ENCODE data around the gene GFRA3. TPM values are rescaled to one million over a fixed set of nuclear protein-coding genes. Genes with fewer than 3 reads are reported as not detected.
A peak's percentile ranks its signal among the peaks of the same experiment; 100 is the strongest.

Gene GFRA3
- total and polyA plus RNA-seq, 4 donors = 0.55 to 3.2 TPM; not detected in 2

DNA sequence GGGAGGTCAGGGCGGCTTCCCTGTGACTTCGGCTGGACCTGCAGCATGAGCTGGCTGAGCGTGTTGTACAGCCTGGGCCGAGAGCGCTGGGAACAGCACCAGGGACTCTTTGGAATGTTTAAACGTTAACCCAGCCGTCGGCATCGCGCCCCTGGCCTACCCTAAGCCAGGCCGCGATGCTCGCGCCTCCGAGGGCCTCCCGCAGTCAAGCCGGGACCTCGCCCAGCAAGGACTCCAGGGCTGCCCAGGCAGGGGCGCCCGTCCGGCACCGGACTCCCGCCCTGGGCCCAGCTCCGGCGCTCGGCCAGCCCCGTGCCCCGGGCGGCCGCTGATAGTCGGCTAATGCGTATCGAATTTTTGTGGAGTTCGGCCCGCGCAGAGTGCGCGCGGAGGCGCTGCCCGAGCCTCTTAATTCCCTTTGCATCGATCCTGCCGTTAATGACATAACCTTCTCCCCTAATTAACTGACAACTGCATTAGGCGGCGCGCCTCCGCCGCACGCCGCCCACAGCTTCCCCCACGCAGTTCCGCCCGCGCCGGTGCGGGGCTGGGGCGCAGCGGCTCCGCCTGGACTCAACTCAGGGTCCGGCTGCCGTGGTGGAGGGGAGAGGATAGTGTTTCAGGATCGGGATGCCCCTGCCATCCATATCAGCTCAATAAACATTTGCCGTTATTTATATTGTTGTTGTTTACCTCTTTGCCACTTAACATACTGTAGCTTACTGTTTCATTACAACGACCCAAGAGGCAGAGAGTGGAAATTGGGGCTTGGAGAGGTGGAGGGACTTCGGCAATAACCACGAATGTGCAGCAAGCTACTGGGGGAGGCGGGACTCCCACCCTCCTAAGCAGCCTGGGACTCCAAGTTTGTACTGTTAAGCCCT, 32.5 kb downstream of the GFRA3 start:
- no peak overlapping the region for H3K27ac ChIP-seq (ENCODE audit: low read depth in 1 of 2, low read length in 2 of 2)
- WGBS, 2 donors = 3% methylated on average over 67 of the region's 67 CpGs
- ATAC-seq (ENCODE audit: low FRiP score) (peak; percentile 76), DNase-seq (peak; percentile 51 to 78)
- peak overlapping the region; percentile 3 to 12 for H3K4me3 ChIP-seq (ENCODE audit: low read length in 2 of 2)
- H3K9me3 ChIP-seq (ENCODE audit: control insufficient read depth, low read length) = no peaks in the 10 kb centered on the region
- H3K27me3 ChIP-seq (ENCODE audit: control insufficient read depth in 1 of 2, insufficient read depth in 2 of 2, low read length in 1 of 2) = no peaks in the 10 kb centered on the region
- no peaks in the 10 kb centered on the region for H3K36me3 ChIP-seq (ENCODE audit: control insufficient read depth in 1 of 2, insufficient read depth in 2 of 2, low read length in 1 of 2)
- intact Hi-C loops (cut with DNase I) = no loop called here
- no peaks in the 10 kb centered on the region for H3K4me1 ChIP-seq (ENCODE audit: control insufficient read depth in 1 of 2, insufficient read depth in 2 of 2, low read length in 2 of 2)

GRCh38 chr5:138240650-138241385, 33.6 kb downstream of the GFRA3 start:
- WGBS, 2 donors = 77 to 83% methylated on average over 3 of the region's 3 CpGs
- Histone ChIP-seq H3K27me3 (ENCODE audit: control insufficient read depth in 1 of 2, insufficient read depth in 2 of 2, low read length in 1 of 2) (no peaks in the 10 kb centered on the region), H3K9me3 (ENCODE audit: control insufficient read depth, low read length) (no peaks in the 10 kb centered on the region), H3K4me1 (ENCODE audit: control insufficient read depth in 1 of 2, insufficient read depth in 2 of 2, low read length in 2 of 2) (no peaks in the 10 kb centered on the region), H3K4me3 (ENCODE audit: low read length in 2 of 2) (no peak overlapping the region), H3K36me3 (ENCODE audit: control insufficient read depth in 1 of 2, insufficient read depth in 2 of 2, low read length in 1 of 2) (no peaks in the 10 kb centered on the region), H3K27ac (ENCODE audit: low read depth in 1 of 2, low read length in 2 of 2) (no peak overlapping the region)
- intact Hi-C loops (cut with DNase I) = no loop called here
- DNase-seq = peak in 1 of 2 donors; percentile 15
- ATAC-seq (ENCODE audit: low FRiP score) = no peak

DNA sequence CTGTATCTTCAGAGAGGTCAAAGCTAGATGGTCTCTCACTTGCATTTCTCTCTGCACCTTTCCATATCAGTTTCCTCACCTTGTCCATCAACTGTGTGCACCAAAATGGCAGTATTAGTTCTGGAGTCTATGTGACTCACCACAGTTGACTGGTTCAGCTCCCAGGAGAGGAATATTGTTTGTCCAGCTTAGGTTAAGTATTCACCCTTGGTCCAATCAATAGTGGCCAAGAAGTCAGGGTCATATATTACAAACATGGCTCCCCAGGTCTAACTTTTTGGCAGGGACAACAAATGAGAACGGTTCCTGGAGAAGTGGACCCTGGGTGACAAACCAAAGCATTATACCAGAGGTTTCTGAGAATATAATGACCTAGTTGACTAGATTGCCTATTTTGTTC, 36.4 kb downstream of the GFRA3 start:
- Histone ChIP-seq H3K4me3 (ENCODE audit: low read length in 2 of 2) (no peak overlapping the region), H3K9me3 (ENCODE audit: control insufficient read depth, low read length) (no peaks in the 10 kb centered on the region), H3K36me3 (ENCODE audit: control insufficient read depth in 1 of 2, insufficient read depth in 2 of 2, low read length in 1 of 2) (no peaks in the 10 kb centered on the region), H3K27ac (ENCODE audit: low read depth in 1 of 2, low read length in 2 of 2) (no peak overlapping the region), H3K27me3 (ENCODE audit: control insufficient read depth in 1 of 2, insufficient read depth in 2 of 2, low read length in 1 of 2) (peaks cover 0 to 2% of the 10 kb centered on the region in 2 donors), H3K4me1 (ENCODE audit: control insufficient read depth in 1 of 2, insufficient read depth in 2 of 2, low read length in 2 of 2) (no peaks in the 10 kb centered on the region)
- WGBS, 2 donors = 71 to 77% methylated on average over 1 of the region's 1 CpG
- intact Hi-C loops (cut with DNase I) = no loop called here
- no peak for ATAC-seq (ENCODE audit: low FRiP score)
- no peak for DNase-seq

- Histone ChIP-seq H3K27ac (ENCODE audit: low read depth in 1 of 2, low read length in 2 of 2) (no peak overlapping the region), H3K27me3 (ENCODE audit: control insufficient read depth in 1 of 2, insufficient read depth in 2 of 2, low read length in 1 of 2) (peaks cover 0 to 2% of the 10 kb centered on the region in 2 donors), H3K4me3 (ENCODE audit: low read length in 2 of 2) (no peak overlapping the region), H3K4me1 (ENCODE audit: control insufficient read depth in 1 of 2, insufficient read depth in 2 of 2, low read length in 2 of 2) (no peaks in the 10 kb centered on the region), H3K36me3 (ENCODE audit: control insufficient read depth in 1 of 2, insufficient read depth in 2 of 2, low read length in 1 of 2) (no peaks in the 10 kb centered on the region), H3K9me3 (ENCODE audit: control insufficient read depth, low read length) (no peaks in the 10 kb centered on the region)
- intact Hi-C loops (cut with DNase I) = no loop called here
- DNase-seq = no peak
- WGBS, 2 donors = 77 to 85% methylated on average over 2 of the region's 2 CpGs
- ATAC-seq (ENCODE audit: low FRiP score) = no peak
These were observed 39.8 kb downstream of the GFRA3 start for GRCh38 chr5:138234651-138235050.

DNA sequence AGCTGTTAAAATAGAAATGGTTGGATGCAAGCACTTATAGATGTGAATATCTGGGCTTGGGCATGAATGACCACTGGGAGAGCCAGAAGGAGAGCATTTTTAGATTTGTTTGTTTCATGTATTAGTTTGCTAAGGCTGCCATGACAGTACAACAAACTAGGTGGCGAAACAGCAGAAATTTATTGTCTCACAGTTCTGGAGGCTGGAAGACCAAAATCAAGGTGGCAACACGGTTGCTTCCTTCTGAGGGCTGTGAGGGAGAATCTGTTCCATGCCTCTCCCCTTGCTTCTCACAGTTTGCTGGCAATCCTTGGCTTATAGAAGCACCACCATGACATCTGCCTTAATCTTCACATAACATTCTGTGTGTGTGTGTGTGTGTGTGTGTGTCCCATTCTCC, 41.1 kb downstream of the GFRA3 start:
- intact Hi-C loops (cut with DNase I) = no loop called here
- Histone ChIP-seq H3K36me3 (ENCODE audit: control insufficient read depth in 1 of 2, insufficient read depth in 2 of 2, low read length in 1 of 2) (no peaks in the 10 kb centered on the region), H3K9me3 (ENCODE audit: control insufficient read depth, low read length) (no peaks in the 10 kb centered on the region), H3K4me3 (ENCODE audit: low read length in 2 of 2) (no peak overlapping the region), H3K4me1 (ENCODE audit: control insufficient read depth in 1 of 2, insufficient read depth in 2 of 2, low read length in 2 of 2) (no peaks in the 10 kb centered on the region), H3K27ac (ENCODE audit: low read depth in 1 of 2, low read length in 2 of 2) (no peak overlapping the region), H3K27me3 (ENCODE audit: control insufficient read depth in 1 of 2, insufficient read depth in 2 of 2, low read length in 1 of 2) (peaks cover 0 to 2% of the 10 kb centered on the region in 2 donors)
- 75 to 76% methylated on average over 2 of the region's 2 CpGs for WGBS, 2 donors
- DNase-seq = peak in 1 of 2 donors; percentile 5
- ATAC-seq (ENCODE audit: low FRiP score) = no peak

DNA sequence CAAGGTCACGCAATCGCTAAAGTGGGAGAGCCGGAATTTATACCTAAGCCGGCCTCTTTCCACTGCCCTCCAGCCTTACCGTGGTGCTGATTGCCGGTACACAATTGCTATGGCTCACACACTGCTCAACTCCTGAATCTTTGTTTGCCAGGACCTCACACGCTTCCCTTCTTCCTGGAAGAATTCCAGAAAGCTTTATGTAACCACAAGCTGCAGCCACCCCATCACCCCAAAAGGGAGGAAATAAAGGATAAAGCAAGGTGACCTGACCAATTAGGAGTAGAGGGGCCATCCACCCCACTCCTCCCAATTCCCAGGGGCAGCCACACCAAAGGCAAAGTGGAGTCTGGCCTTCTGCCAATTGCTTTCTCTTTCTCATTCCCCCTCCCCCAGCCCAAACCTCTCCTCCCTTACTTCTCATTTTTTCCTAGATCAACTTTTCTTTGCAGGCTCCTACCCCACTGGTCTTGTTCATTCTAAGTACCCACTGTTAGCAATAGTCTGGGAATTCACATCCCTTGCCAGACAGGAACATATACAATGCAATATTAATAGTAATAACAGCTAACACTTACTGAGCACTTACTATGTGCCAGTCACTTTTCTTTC, 43.3 kb downstream of the GFRA3 start:
- 50 to 53% methylated on average over 7 of the region's 7 CpGs for WGBS, 2 donors
- H3K4me3 ChIP-seq (ENCODE audit: low read length in 2 of 2) = no peak overlapping the region
- H3K27me3 ChIP-seq (ENCODE audit: control insufficient read depth in 1 of 2, insufficient read depth in 2 of 2, low read length in 1 of 2) = peaks cover 0 to 2% of the 10 kb centered on the region in 2 donors
- H3K27ac ChIP-seq (ENCODE audit: low read depth in 1 of 2, low read length in 2 of 2) = no peak overlapping the region
- no peak for ATAC-seq (ENCODE audit: low FRiP score)
- DNase-seq = peak in 1 of 2 donors; percentile 21
- intact Hi-C loops (cut with DNase I) = no loop called here
- peaks cover 4% of the 10 kb centered on the region for H3K9me3 ChIP-seq (ENCODE audit: control insufficient read depth, low read length)
- no peaks in the 10 kb centered on the region for H3K36me3 ChIP-seq (ENCODE audit: control insufficient read depth in 1 of 2, insufficient read depth in 2 of 2, low read length in 1 of 2)
- no peaks in the 10 kb centered on the region for H3K4me1 ChIP-seq (ENCODE audit: control insufficient read depth in 1 of 2, insufficient read depth in 2 of 2, low read length in 2 of 2)

GRCh38 chr5:138230261-138230660, 44.2 kb downstream of the GFRA3 start:
- no peaks in the 10 kb centered on the region for H3K4me1 ChIP-seq (ENCODE audit: control insufficient read depth in 1 of 2, insufficient read depth in 2 of 2, low read length in 2 of 2)
- peaks cover 0 to 2% of the 10 kb centered on the region in 2 donors for H3K27me3 ChIP-seq (ENCODE audit: control insufficient read depth in 1 of 2, insufficient read depth in 2 of 2, low read length in 1 of 2)
- no peak overlapping the region for H3K4me3 ChIP-seq (ENCODE audit: low read length in 2 of 2)
- DNase-seq (peak; percentile 64 to 79), ATAC-seq (ENCODE audit: low FRiP score) (peak; percentile 76)
- H3K9me3 ChIP-seq (ENCODE audit: control insufficient read depth, low read length) = peaks cover 4% of the 10 kb centered on the region
- intact Hi-C loops (cut with DNase I) = no loop called here
- H3K27ac ChIP-seq (ENCODE audit: low read depth in 1 of 2, low read length in 2 of 2) = no peak overlapping the region
- H3K36me3 ChIP-seq (ENCODE audit: control insufficient read depth in 1 of 2, insufficient read depth in 2 of 2, low read length in 1 of 2) = no peaks in the 10 kb centered on the region

DNA sequence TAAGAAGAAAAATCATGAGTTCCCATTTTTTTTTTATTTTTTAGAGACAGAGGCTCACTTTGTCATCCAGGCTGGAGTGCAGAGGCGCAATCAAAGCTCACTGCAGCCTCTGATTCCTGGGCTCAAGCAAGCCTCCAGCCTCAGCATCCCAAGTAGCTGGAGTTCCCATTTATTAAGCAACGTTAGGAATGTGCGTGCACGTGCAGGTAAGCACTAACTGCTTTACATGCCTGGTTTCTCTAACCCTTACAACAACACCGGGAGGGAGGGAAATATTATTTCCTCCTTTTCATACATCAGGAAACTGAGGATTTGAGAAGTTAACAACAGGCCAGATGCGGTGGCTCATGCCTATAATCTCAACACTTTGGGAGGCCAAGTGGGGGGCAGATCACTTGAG, 45.0 kb downstream of the GFRA3 start:
- peaks cover 0 to 2% of the 10 kb centered on the region in 2 donors for H3K27me3 ChIP-seq (ENCODE audit: control insufficient read depth in 1 of 2, insufficient read depth in 2 of 2, low read length in 1 of 2)
- WGBS, 2 donors = 93 to 96% methylated on average over 6 of the region's 6 CpGs
- no peaks in the 10 kb centered on the region for H3K4me1 ChIP-seq (ENCODE audit: control insufficient read depth in 1 of 2, insufficient read depth in 2 of 2, low read length in 2 of 2)
- no peak for DNase-seq
- H3K9me3 ChIP-seq (ENCODE audit: control insufficient read depth, low read length) = peaks cover 4% of the 10 kb centered on the region
- intact Hi-C loops (cut with DNase I) = loop anchor here in 1 of 2 donors (10.0 kb wide), 1 partner anchor 175 kb away; no protein-coding TSS in a partner anchor
- H3K27ac ChIP-seq (ENCODE audit: low read depth in 1 of 2, low read length in 2 of 2) = no peak overlapping the region
- no peak for ATAC-seq (ENCODE audit: low FRiP score)
- H3K36me3 ChIP-seq (ENCODE audit: control insufficient read depth in 1 of 2, insufficient read depth in 2 of 2, low read length in 1 of 2) = no peaks in the 10 kb centered on the region
- H3K4me3 ChIP-seq (ENCODE audit: low read length in 2 of 2) = no peak overlapping the region
